ENCODE results near the gene TRAF3. TPM values are rescaled to one million over a fixed set of nuclear protein-coding genes. Genes with fewer than 3 reads are reported as not detected.
A peak's percentile ranks its signal among the peaks of the same experiment; 100 is the strongest.
"Not testable (repeated sequence)": the region's sequence is repeated elsewhere in the genome, so short reads cannot be mapped to it uniquely, and the experiment has no call there.

The TRAF3 gene
- total RNA-seq, 1 donor from 2014 or later: 11.6 TPM

- ATAC-seq (no peak), DNase-seq (no peak)
- intact Hi-C loops (cut with micrococcal nuclease): no loop called here
Measured at GRCh38 chr14:102749393-102750305, 27.6 kb upstream of the TRAF3 start.

GRCh38 chr14:102750376-102750775, 26.9 kb upstream of the TRAF3 start:
- no peak for DNase-seq
- intact Hi-C loops (cut with micrococcal nuclease): no loop called here
- no peak for ATAC-seq

- no peak for ATAC-seq
- no peak for DNase-seq
- intact Hi-C loops (cut with micrococcal nuclease): no loop called here
Measured at GRCh38 chr14:102751088-102751487, 26.2 kb upstream of the TRAF3 start.

GRCh38 chr14:102752239-102752847, 24.9 kb upstream of the TRAF3 start:
- DNase-seq: no peak
- intact Hi-C loops (cut with micrococcal nuclease): no loop called here

GRCh38 chr14:102754370-102755262, 22.6 kb upstream of the TRAF3 start:
- ATAC-seq: no peak
- intact Hi-C loops (cut with micrococcal nuclease): no loop called here
- no peak for DNase-seq

More at GRCh38 chr14:102752239-102752847, 24.9 kb upstream of the TRAF3 start:
- ATAC-seq: no peak

- no peak for ATAC-seq
- DNase-seq: no peak
- intact Hi-C loops (cut with micrococcal nuclease): no loop called here
Measured at GRCh38 chr14:102757646-102758045, 19.6 kb upstream of the TRAF3 start.

GRCh38 chr14:102758087-102758486, 19.2 kb upstream of the TRAF3 start:
- intact Hi-C loops (cut with micrococcal nuclease): no loop called here
- ATAC-seq: no peak
- no peak for DNase-seq

- DNase-seq (no peak), ATAC-seq (no peak)
- intact Hi-C loops (cut with micrococcal nuclease): no loop called here
Measured at GRCh38 chr14:102759456-102760187, 17.6 kb upstream of the TRAF3 start.

GRCh38 chr14:102760496-102761193, 16.6 kb upstream of the TRAF3 start:
- ATAC-seq: peak; percentile 70
- intact Hi-C loops (cut with micrococcal nuclease): no loop called here
- DNase-seq: no peak

- DNase-seq: no peak
- ATAC-seq: no peak
- intact Hi-C loops (cut with micrococcal nuclease): no loop called here
Measured at GRCh38 chr14:102761206-102761605, 16.0 kb upstream of the TRAF3 start.

- DNase-seq (no peak), ATAC-seq (no peak)
- intact Hi-C loops (cut with micrococcal nuclease): no loop called here
Measured at GRCh38 chr14:102764220-102764671, 13.0 kb upstream of the TRAF3 start.

- ATAC-seq; intact Hi-C loops (cut with micrococcal nuclease); DNase-seq: not testable (repeated sequence)
Measured at GRCh38 chr14:102765770-102766169, 11.5 kb upstream of the TRAF3 start.

- ATAC-seq (peak; percentile 50), DNase-seq (no peak)
- intact Hi-C loops (cut with micrococcal nuclease): no loop called here
Measured at GRCh38 chr14:102768223-102769048, 8.8 kb upstream of the TRAF3 start.

- DNase-seq (no peak), ATAC-seq (no peak)
- intact Hi-C loops (cut with micrococcal nuclease): no loop called here
Measured at GRCh38 chr14:102769049-102769327, 8.3 kb upstream of the TRAF3 start.

- ATAC-seq: no peak
- intact Hi-C loops (cut with micrococcal nuclease): no loop called here
- no peak for DNase-seq
Measured at GRCh38 chr14:102770147-102771123, 6.8 kb upstream of the TRAF3 start.

GRCh38 chr14:102771144-102771543, 6.1 kb upstream of the TRAF3 start:
- no peak for ATAC-seq
- DNase-seq: no peak
- intact Hi-C loops (cut with micrococcal nuclease): no loop called here

Measured in left ventricle myocardium superior (tissue), 1 donor.